H9 (cell line): ENCODE data around the gene HES3. TPM values are rescaled to one million over a fixed set of nuclear protein-coding genes. Genes with fewer than 3 reads are reported as not detected.

Experiments
- DNase-seq: peaks from one replicate; pipeline ENCODE4 v3.0.0-alpha.2; 2017
- H2AFZ ChIP-seq: one replicate; pipeline ENCODE4 v1.6.1; 2013; ENCODE audit warnings: mild to moderate bottlenecking, low read length, control low read depth, moderate library complexity
- H2AK5ac ChIP-seq: 2 replicates; pipeline ENCODE4 v1.6.1; 2013; ENCODE audit warnings: low read length, control low read depth, mixed read lengths; ENCODE audit not compliant: insufficient read length
- H2BK120ac ChIP-seq: one replicate; pipeline ENCODE4 v1.6.1; 2013; ENCODE audit warnings: low read depth, mild to moderate bottlenecking, low read length, control low read depth, inconsistent platforms; ENCODE audit not compliant: poor library complexity, severe bottlenecking
- H2BK12ac ChIP-seq: 2 replicates; pipeline ENCODE4 v1.6.1; 2013; ENCODE audit warnings: low read length, control low read depth, mixed read lengths, low read depth; ENCODE audit not compliant: insufficient read length
- H2BK15ac ChIP-seq: 2 replicates; pipeline ENCODE4 v1.6.1; 2013; ENCODE audit warnings: low read depth, low read length, control low read depth
- H2BK20ac ChIP-seq: one replicate; pipeline ENCODE4 v1.6.1; 2013; ENCODE audit warnings: low read depth, mild to moderate bottlenecking, low read length, control low read depth, inconsistent platforms; ENCODE audit not compliant: poor library complexity, severe bottlenecking
- H2BK5ac ChIP-seq: 2 replicates; pipeline ENCODE4 v1.6.1; 2013; ENCODE audit warnings: low read length, control low read depth, mixed read lengths; ENCODE audit not compliant: insufficient read length
- H3K14ac ChIP-seq: 2 replicates; pipeline ENCODE4 v1.6.1; 2013; ENCODE audit warnings: low read length, control low read depth; ENCODE audit not compliant: insufficient read depth
- H3K18ac ChIP-seq: 2 replicates; pipeline ENCODE4 v1.6.1; 2013; ENCODE audit warnings: low read depth, mild to moderate bottlenecking, mixed read lengths, low read length, control low read depth; ENCODE audit not compliant: insufficient read length
- H3K23ac ChIP-seq: 2 replicates; pipeline ENCODE4 v1.6.1; 2013; ENCODE audit warnings: low read length, control low read depth, mixed read lengths, low read depth; ENCODE audit not compliant: insufficient read length
- H3K23me2 ChIP-seq: 2 replicates; pipeline ENCODE4 v1.6.1; 2013; ENCODE audit warnings: low read depth, mild to moderate bottlenecking, mixed read lengths, low read length, control low read depth; ENCODE audit not compliant: insufficient read length, poor library complexity, severe bottlenecking
- H3K27ac ChIP-seq: 2 replicates; pipeline ENCODE4 v1.5.1; 2013; ENCODE audit warnings: low read length, control low read depth, mixed read lengths, low read depth; ENCODE audit not compliant: insufficient read length
- H3K27me3 ChIP-seq: 2 replicates; pipeline ENCODE4 v1.6.1; 2013; ENCODE audit warnings: low read length, control low read depth, inconsistent platforms; ENCODE audit not compliant: insufficient read depth
- H3K4ac ChIP-seq: 2 replicates; pipeline ENCODE4 v1.6.1; 2013; ENCODE audit warnings: low read depth, mild to moderate bottlenecking, control low read depth, inconsistent platforms, low read length, moderate library complexity
- H3K4me1 ChIP-seq: 2 replicates; pipeline ENCODE4 v1.6.1; 2013; ENCODE audit warnings: low read length, control low read depth, inconsistent platforms; ENCODE audit not compliant: insufficient read depth
- H3K4me2 ChIP-seq: 2 replicates; pipeline ENCODE4 v1.6.1; 2013; ENCODE audit warnings: low read length, control low read depth, mixed read lengths; ENCODE audit not compliant: insufficient read length, insufficient read depth
- H3K56ac ChIP-seq: 2 replicates; pipeline ENCODE4 v1.6.1; 2013; ENCODE audit warnings: low read depth, mild to moderate bottlenecking, mixed read lengths, low read length, control low read depth; ENCODE audit not compliant: insufficient read length
- H3K79me1 ChIP-seq: 2 replicates; pipeline ENCODE4 v1.6.1; 2013; ENCODE audit warnings: low read depth, mild to moderate bottlenecking, moderate library complexity, low read length, control low read depth, inconsistent platforms; ENCODE audit not compliant: insufficient read depth, poor library complexity, severe bottlenecking
- H3K79me2 ChIP-seq: 2 replicates; pipeline ENCODE4 v1.6.1; 2013; ENCODE audit warnings: low read length, control low read depth, inconsistent platforms; ENCODE audit not compliant: insufficient read depth
- H3K9ac ChIP-seq: 2 replicates; pipeline ENCODE4 v1.6.1; 2013; ENCODE audit warnings: low read length, control low read depth, mixed read lengths; ENCODE audit not compliant: insufficient read length; ENCODE audit errors: extremely low read depth
- H3K9me3 ChIP-seq: one replicate; pipeline ENCODE4 v1.6.1; 2013; ENCODE audit warnings: low read depth, low read length, inconsistent platforms; ENCODE audit not compliant: control insufficient read depth
- H3T11ph ChIP-seq: one replicate; pipeline ENCODE4 v1.6.1; 2013; ENCODE audit warnings: mild to moderate bottlenecking, low read length, control low read depth, inconsistent platforms
- H4K20me1 ChIP-seq: one replicate; pipeline ENCODE4 v1.6.1; 2013; ENCODE audit not compliant: control insufficient read depth, insufficient read length, insufficient read depth
- H4K5ac ChIP-seq: 2 replicates; pipeline ENCODE4 v1.6.1; 2013; ENCODE audit warnings: low read depth, mild to moderate bottlenecking, mixed read lengths, low read length, control low read depth; ENCODE audit not compliant: insufficient read length
- H4K8ac ChIP-seq: replicated peaks from 2 replicates; pipeline ENCODE4 v1.6.1; 2013; ENCODE audit warnings: low read length, control low read depth, mixed read lengths, low read depth; ENCODE audit not compliant: insufficient read length
- H4K91ac ChIP-seq: 2 replicates; pipeline ENCODE4 v1.6.1; 2013; ENCODE audit warnings: low read depth, mild to moderate bottlenecking, moderate library complexity, mixed read lengths, low read length, control low read depth; ENCODE audit not compliant: insufficient read length
- H3K27ac Mint-ChIP-seq, 3 experiments: 2 replicates in 2 of 3; 3 replicates in 1 of 3; pipeline ENCODE4 v1.8.0; 2020 to 2021; ENCODE audit warnings: mixed read lengths in 3 of 3, mild to moderate bottlenecking in 1 of 3, moderate library complexity in 1 of 3
- H3K27me3 Mint-ChIP-seq: 2 replicates; pipeline ENCODE4 v1.8.0; 2021; ENCODE audit warnings: low read depth, mild to moderate bottlenecking, moderate library complexity, mixed read lengths
- H3K36me3 Mint-ChIP-seq, 3 experiments: 2 replicates in 2 of 3; 3 replicates in 1 of 3; pipeline ENCODE4 v1.8.0; 2020 to 2021; ENCODE audit warnings: low read depth in 3 of 3, mixed read lengths in 3 of 3; ENCODE audit not compliant: insufficient read depth in 1 of 3
- H3K4me1 Mint-ChIP-seq, 2 experiments: 2 replicates each; pipeline ENCODE4 v1.8.0; 2020; ENCODE audit warnings: mixed read lengths in 2 of 2
- H3K4me3 Mint-ChIP-seq, 2 experiments: 2 replicates in 1 of 2; 3 replicates in 1 of 2; pipeline ENCODE4 v1.8.0; 2020 to 2021; ENCODE audit warnings: mild to moderate bottlenecking in 2 of 2, mixed read lengths in 2 of 2, moderate library complexity in 1 of 2
- H3K9me3 Mint-ChIP-seq, 2 experiments: 2 replicates in 1 of 2; 3 replicates in 1 of 2; pipeline ENCODE4 v1.8.0; 2020; ENCODE audit warnings: mild to moderate bottlenecking in 2 of 2, mixed read lengths in 2 of 2, moderate library complexity in 1 of 2
- WGBS: extraction: QIAGEN DNeasy Blood & Tissue Kit; methylation state at CpG from one replicate; pipeline ENCODE4 v1.1.7; 2013; ENCODE audit warnings: missing lambda C conversion rate, low lambda C conversion rate, mixed read lengths; ENCODE audit not compliant: insufficient read length; ENCODE audit errors: extremely low coverage; 5-methylcytosine and 5-hydroxymethylcytosine counted together
- total RNA-seq: library from RNA; stranded (reverse); gene quantifications from 2 replicates; pipeline ENCODE4 v1.2.1, GENCODE V29; 2021
- TF ChIP-seq, protein P1 (sequence below): fragments of 200-600 bp; sonication (generic); conservative IDR thresholded peaks from 3 replicates; pipeline ENCODE4 v1.8.0; 2021; ENCODE audit warnings: antibody characterized with exemption, mild to moderate bottlenecking

The HES3 gene
- total RNA-seq, 1 experiment from 2014 or later, result 89.9 TPM

DNA sequence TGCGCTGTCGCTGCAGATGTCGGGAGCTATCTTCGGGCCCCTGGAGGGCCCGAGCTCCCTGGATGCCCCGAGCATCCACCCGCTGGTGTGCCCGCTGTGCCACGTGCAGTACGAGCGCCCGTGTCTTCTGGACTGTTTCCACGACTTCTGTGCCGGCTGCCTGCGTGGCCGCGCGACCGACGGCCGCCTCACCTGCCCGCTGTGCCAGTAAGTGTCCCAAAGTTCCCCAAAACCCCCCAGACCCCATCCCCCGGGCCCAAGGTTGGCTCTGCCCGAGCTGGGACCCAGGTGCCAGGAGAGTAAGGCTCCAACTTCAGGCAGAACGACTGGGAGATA lies 37.5 kb upstream of the HES3 start:
- Histone ChIP-seq H3K9ac (no peak overlapping the region), H3K4me2 (peak overlapping the region; percentile 51)
- H3K4me3 Mint-ChIP-seq, result no peak overlapping the region; a peak in 1 of 5 replicates

More for the DNA sequence above, 37.5 kb upstream of the HES3 start:
- Histone ChIP-seq H2AFZ (no peak overlapping the region), H3K79me2 (no peaks in the 10 kb centered on the region), H3K56ac (no peak overlapping the region), H3K18ac (no peak overlapping the region), H2BK20ac (no peak overlapping the region), H2AK5ac (no peak overlapping the region), H4K8ac (no peak overlapping the region), H3K4ac (no peak overlapping the region), H3K14ac (no peak overlapping the region), H3K27ac (no peak overlapping the region), H2BK5ac (no peak overlapping the region), H3K9me3 (no peaks in the 10 kb centered on the region), H3K27me3 (no peaks in the 10 kb centered on the region; the same call in 1 of the 2 replicates), H2BK12ac (no peak overlapping the region), H2BK15ac (no peak overlapping the region), H4K5ac (no peak overlapping the region), H2BK120ac (no peak overlapping the region), H3K23ac (no peak overlapping the region), H3K23me2 (peaks cover 19% of the 10 kb centered on the region), H4K20me1 (no peaks in the 10 kb centered on the region), H3T11ph (no peak overlapping the region), H4K91ac (no peak overlapping the region), H3K4me1 (no peaks in the 10 kb centered on the region), H3K79me1 (no peaks in the 10 kb centered on the region)
- H3K9me3 Mint-ChIP-seq, result no peaks in the 10 kb centered on the region
- no CpG with 5 or more reads among the region's 25 CpGs for WGBS
- H3K27ac Mint-ChIP-seq, result no peak overlapping the region
- H3K4me1 Mint-ChIP-seq, result peaks cover 7 to 25% of the 10 kb centered on the region in 2 experiments
- no peaks in the 10 kb centered on the region for H3K36me3 Mint-ChIP-seq
- TF ChIP-seq, protein P1, sequence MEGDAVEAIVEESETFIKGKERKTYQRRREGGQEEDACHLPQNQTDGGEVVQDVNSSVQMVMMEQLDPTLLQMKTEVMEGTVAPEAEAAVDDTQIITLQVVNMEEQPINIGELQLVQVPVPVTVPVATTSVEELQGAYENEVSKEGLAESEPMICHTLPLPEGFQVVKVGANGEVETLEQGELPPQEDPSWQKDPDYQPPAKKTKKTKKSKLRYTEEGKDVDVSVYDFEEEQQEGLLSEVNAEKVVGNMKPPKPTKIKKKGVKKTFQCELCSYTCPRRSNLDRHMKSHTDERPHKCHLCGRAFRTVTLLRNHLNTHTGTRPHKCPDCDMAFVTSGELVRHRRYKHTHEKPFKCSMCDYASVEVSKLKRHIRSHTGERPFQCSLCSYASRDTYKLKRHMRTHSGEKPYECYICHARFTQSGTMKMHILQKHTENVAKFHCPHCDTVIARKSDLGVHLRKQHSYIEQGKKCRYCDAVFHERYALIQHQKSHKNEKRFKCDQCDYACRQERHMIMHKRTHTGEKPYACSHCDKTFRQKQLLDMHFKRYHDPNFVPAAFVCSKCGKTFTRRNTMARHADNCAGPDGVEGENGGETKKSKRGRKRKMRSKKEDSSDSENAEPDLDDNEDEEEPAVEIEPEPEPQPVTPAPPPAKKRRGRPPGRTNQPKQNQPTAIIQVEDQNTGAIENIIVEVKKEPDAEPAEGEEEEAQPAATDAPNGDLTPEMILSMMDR, result no peak
- DNase-seq, result no peak
- H3K27me3 Mint-ChIP-seq, result peaks cover 43% of the 10 kb centered on the region
